SU-DHL-6 (cell line): ENCODE data around the gene IL22RA2.

Experiments
- CTCF ChIP-seq: fragments of 200-600 bp; sonication (generic); IDR thresholded peaks from one replicate; pipeline ENCODE4 v1.5.1; 2017; ENCODE audit warnings: antibody characterized with exemption, mild to moderate bottlenecking, low read length, moderate library complexity; ENCODE audit not compliant: insufficient read depth, poor library complexity, severe bottlenecking
- EZH2phosphoT487 ChIP-seq: fragments of 200-600 bp; sonication (generic), shearing (Covaris generic); conservative IDR thresholded peaks from 2 replicates; pipeline ENCODE4 v1.6.1; 2018; ENCODE audit warnings: mild to moderate bottlenecking, antibody characterized with exemption, low read length, moderate library complexity, mixed read lengths

- no peak for TF ChIP-seq CTCF
- TF ChIP-seq EZH2phosphoT487, result no peak
These were observed 16.8 kb downstream of the IL22RA2 start for GRCh38 chr6:137156650-137157049.
